ENCODE results near the gene MBOAT7. TPM values are rescaled to one million over a fixed set of nuclear protein-coding genes. Genes with fewer than 3 reads are reported as not detected.
A peak's percentile ranks its signal among the peaks of the same experiment; 100 is the strongest.

The MBOAT7 gene
- polyA plus RNA-seq, 1 of the 3 experiments (the other 2 are of a cell fraction): 80.8 TPM

- TF ChIP-seq REST (IDR thresholded peaks at IDR 0.05; ENCODE audit: low read depth, low read length): peak; percentile 13; the same call in 1 of the 2 replicates
- TF ChIP-seq CHD2 (IDR thresholded peaks at IDR 0.05; ENCODE audit: low read length, partially characterized antibody): no peak
- TF ChIP-seq EP300 (IDR thresholded peaks at IDR 0.05; ENCODE audit: borderline replicate concordance in 1 of 2, low read depth in 1 of 2, low read length in 1 of 2): no peak
- TF ChIP-seq, protein P1, sequence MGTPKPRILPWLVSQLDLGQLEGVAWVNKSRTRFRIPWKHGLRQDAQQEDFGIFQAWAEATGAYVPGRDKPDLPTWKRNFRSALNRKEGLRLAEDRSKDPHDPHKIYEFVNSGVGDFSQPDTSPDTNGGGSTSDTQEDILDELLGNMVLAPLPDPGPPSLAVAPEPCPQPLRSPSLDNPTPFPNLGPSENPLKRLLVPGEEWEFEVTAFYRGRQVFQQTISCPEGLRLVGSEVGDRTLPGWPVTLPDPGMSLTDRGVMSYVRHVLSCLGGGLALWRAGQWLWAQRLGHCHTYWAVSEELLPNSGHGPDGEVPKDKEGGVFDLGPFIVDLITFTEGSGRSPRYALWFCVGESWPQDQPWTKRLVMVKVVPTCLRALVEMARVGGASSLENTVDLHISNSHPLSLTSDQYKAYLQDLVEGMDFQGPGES (IDR thresholded peaks at IDR 0.05; ENCODE audit: low read depth, low read length): no peak
- TF ChIP-seq, protein P2, sequence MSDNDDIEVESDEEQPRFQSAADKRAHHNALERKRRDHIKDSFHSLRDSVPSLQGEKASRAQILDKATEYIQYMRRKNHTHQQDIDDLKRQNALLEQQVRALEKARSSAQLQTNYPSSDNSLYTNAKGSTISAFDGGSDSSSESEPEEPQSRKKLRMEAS (IDR thresholded peaks at IDR 0.05; ENCODE audit: low read depth): peak; percentile 33; the same call in 1 of the 2 replicates
- TF ChIP-seq RCOR1 (IDR thresholded peaks at IDR 0.05; ENCODE audit: low read length): no peak
- TF ChIP-seq NFIC (IDR thresholded peaks at IDR 0.05; ENCODE audit: borderline replicate concordance): no peak
- no peak for TF ChIP-seq GABPA (IDR thresholded peaks at IDR 0.05; ENCODE audit: low read depth)
- no peak for TF ChIP-seq GATA2 (CRISPR knock-in tag; IDR thresholded peaks at IDR 0.05)
Measured at GRCh38 chr19:54137699-54138488, 51.5 kb downstream of the MBOAT7 start, which contains the start of gene CNOT3 (continued).

DNA sequence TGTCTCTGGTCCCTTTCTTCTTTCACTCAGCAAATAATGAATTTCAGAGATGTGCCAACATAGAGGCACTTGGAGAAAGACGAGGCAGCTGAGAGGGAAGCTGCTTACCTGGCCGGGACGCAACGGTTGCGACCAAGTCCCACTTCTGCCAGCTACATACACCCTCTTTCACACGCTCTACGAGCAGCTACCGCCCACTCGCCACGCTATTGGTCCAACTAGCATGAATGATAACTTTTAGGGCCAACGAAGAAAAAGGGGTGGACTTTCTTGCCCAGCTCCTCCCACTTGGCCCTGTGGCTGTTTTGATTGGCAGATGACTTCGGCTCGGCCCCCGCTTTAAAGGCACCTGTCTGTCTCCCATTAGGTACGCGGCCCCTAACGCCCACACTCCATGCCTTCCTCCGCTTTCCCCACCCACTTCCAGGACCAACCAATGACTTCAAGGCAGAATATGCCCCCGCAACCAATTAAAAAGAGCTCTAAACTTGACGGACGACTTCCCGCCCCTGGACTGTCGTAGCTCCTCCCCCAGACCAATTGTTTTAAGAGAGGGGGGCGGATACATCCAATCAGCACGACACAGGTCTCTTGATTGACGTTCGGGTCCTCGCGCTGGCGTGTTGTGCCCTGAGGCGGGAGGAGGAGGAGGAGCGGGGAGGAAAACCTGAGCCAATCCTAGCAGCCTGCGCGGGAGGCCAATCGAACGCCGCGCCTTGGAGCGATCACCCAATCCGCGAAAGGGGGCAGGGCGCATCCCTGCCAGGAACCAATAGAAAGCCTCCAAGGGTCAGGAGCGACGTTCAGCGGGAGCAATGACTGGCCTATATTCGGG is 52.3 kb downstream of the MBOAT7 start:
- H3K27me3 ChIP-seq (ENCODE audit: insufficient read depth): no peaks in the 10 kb centered on the region
- H3K9me2 ChIP-seq: no peaks in the 10 kb centered on the region
- peak overlapping the region; percentile 99 for H3K4me2 ChIP-seq
- POLR2A ChIA-PET: interaction anchor here (0.6 to 3.0 kb wide), 9 partner anchors 11 to 616 kb away, joined by 3 to 30 read pairs (median 3); partner anchors contain the start of genes LENG1, MBOAT7, PRPF31 and TFPT
- no peaks in the 10 kb centered on the region for H3K9me3 ChIP-seq
- H3K36me3 ChIP-seq (replicated peaks in 1 of 2; ENCODE audit: control insufficient read depth in 1 of 2, insufficient read depth in 2 of 2, low read length in 1 of 2): peaks cover 4 to 25% of the 10 kb centered on the region in 2 experiments
- H3K27ac ChIP-seq (ENCODE audit: low read depth in 2 of 2, low read length in 1 of 2): peak overlapping the region; percentile 41 to 88; a peak in 3 of 4 replicates
- H3K4me1 ChIP-seq (ENCODE audit: control insufficient read depth in 1 of 2, insufficient read depth in 2 of 2, low read depth in 1 of 2, low read length in 1 of 2): peaks cover 0 to 24% of the 10 kb centered on the region in 2 experiments; a peak in 1 of 4 replicates
- peak; percentile 96 for DNase-seq
- H2AFZ ChIP-seq (ENCODE audit: low read depth): peak overlapping the region; percentile 87
- H3F3A ChIP-seq (replicated peaks; ENCODE audit: insufficient read depth): no peaks in the 10 kb centered on the region
- 1% methylated on average over 39 of the region's 46 CpGs for WGBS (ENCODE audit: low lambda C conversion rate)
- CTCF ChIA-PET: interaction anchor here (1.1 to 1.3 kb wide), 2 partner anchors 20 to 31 kb away, joined by 3 read pairs; no protein-coding TSS in a partner anchor
- H3K4me3 ChIP-seq (ENCODE audit: low read depth in 2 of 2, low read length in 1 of 2): peak overlapping the region; percentile 76 to 86
- H3K9ac ChIP-seq: peak overlapping the region; percentile 98
- H4K20me1 ChIP-seq (ENCODE audit: insufficient read depth): peaks cover 37% of the 10 kb centered on the region
- H3K79me2 ChIP-seq (ENCODE audit: insufficient read depth): peaks cover 45% of the 10 kb centered on the region
- TF ChIP-seq FOXM1 (IDR thresholded peaks at IDR 0.05; ENCODE audit: low read depth): no peak
- no peak for TF ChIP-seq ZBTB33 (IDR thresholded peaks at IDR 0.05; ENCODE audit: borderline replicate concordance, low read depth)
- TF ChIP-seq NRF1 (IDR thresholded peaks at IDR 0.05; ENCODE audit: low read depth, low read length): peak; percentile 47
- TF ChIP-seq POLR2AphosphoS5 (IDR thresholded peaks at IDR 0.05; ENCODE audit: low read depth, low read length): peak; percentile 39; the same call in 1 of the 2 replicates
- peak; percentile 67 for TF ChIP-seq MXI1 (IDR thresholded peaks at IDR 0.05; ENCODE audit: low read depth, low read length)
- TF ChIP-seq GABPA (IDR thresholded peaks at IDR 0.05; ENCODE audit: low read depth): no peak; the same call in 1 of the 2 replicates
- peak; percentile 43; the same call in 1 of the 2 replicates for TF ChIP-seq SIN3A (IDR thresholded peaks at IDR 0.05; ENCODE audit: borderline replicate concordance, low read depth, low read length)
- TF ChIP-seq RFX5 (IDR thresholded peaks at IDR 0.05; ENCODE audit: low read length): peak; percentile 89
- TF ChIP-seq FOSL2 (IDR thresholded peaks at IDR 0.05; ENCODE audit: borderline replicate concordance, low read depth): no peak
- peak in 1 of 2 experiments; percentile 18; a peak in 1 of 4 replicates for TF ChIP-seq EP300 (IDR thresholded peaks at IDR 0.05; ENCODE audit: borderline replicate concordance in 1 of 2, low read depth in 1 of 2, low read length in 1 of 2)
- TF ChIP-seq, protein P2 (IDR thresholded peaks at IDR 0.05; ENCODE audit: low read depth): peak; percentile 55
- TF ChIP-seq, protein P3, sequence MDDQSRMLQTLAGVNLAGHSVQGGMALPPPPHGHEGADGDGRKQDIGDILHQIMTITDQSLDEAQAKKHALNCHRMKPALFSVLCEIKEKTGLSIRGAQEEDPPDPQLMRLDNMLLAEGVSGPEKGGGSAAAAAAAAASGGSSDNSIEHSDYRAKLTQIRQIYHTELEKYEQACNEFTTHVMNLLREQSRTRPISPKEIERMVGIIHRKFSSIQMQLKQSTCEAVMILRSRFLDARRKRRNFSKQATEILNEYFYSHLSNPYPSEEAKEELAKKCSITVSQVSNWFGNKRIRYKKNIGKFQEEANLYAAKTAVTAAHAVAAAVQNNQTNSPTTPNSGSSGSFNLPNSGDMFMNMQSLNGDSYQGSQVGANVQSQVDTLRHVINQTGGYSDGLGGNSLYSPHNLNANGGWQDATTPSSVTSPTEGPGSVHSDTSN (IDR thresholded peaks at IDR 0.05): peak; percentile 98

Data from SK-N-SH (cell line).